Glutamatergic neuron (in vitro differentiated cells): Measurements from ENCODE around the gene LRRC56. TPM values are rescaled to one million over a fixed set of nuclear protein-coding genes. Genes with fewer than 3 reads are reported as not detected.
A peak's percentile ranks its signal among the peaks of the same experiment; 100 is the strongest.

ENCODE experiments used
- DNase-seq: peaks from one replicate; pipeline ENCODE4 v3.0.0; 2022
- H3K27ac Mint-ChIP-seq: one replicate; pipeline ENCODE4 v1.8.0; 2020; ENCODE audit warnings: mild to moderate bottlenecking, mixed read lengths, inconsistent platforms; ENCODE audit not compliant: unreplicated experiment
- H3K27me3 Mint-ChIP-seq: one replicate; pipeline ENCODE4 v1.8.0; 2020; ENCODE audit warnings: mild to moderate bottlenecking, moderate library complexity, mixed read lengths, inconsistent platforms; ENCODE audit not compliant: unreplicated experiment
- H3K36me3 Mint-ChIP-seq: one replicate; pipeline ENCODE4 v1.8.0; 2020; ENCODE audit warnings: mild to moderate bottlenecking, mixed read lengths, inconsistent platforms; ENCODE audit not compliant: unreplicated experiment
- H3K4me1 Mint-ChIP-seq: one replicate; pipeline ENCODE4 v1.8.0; 2020; ENCODE audit warnings: mild to moderate bottlenecking, low read depth, mixed read lengths, inconsistent platforms; ENCODE audit not compliant: unreplicated experiment
- H3K4me3 Mint-ChIP-seq: one replicate; pipeline ENCODE4 v1.8.0; 2020; ENCODE audit warnings: mild to moderate bottlenecking, mixed read lengths, inconsistent platforms; ENCODE audit not compliant: unreplicated experiment
- H3K9me3 Mint-ChIP-seq: one replicate; pipeline ENCODE4 v1.8.0; 2020; ENCODE audit warnings: mild to moderate bottlenecking, moderate library complexity, mixed read lengths, inconsistent platforms; ENCODE audit not compliant: unreplicated experiment
- total RNA-seq: library from RNA; stranded (reverse); fragmentation: NEBNext Ultra II Directional; extraction: Animal tissue kit (Norgen Biotek cat#: 25700); gene quantifications from one replicate; pipeline ENCODE4 v1.2.1, GENCODE V29; 2021; ENCODE audit not compliant: unreplicated experiment
- TF ChIP-seq, protein P1 (sequence below): fragments of 200-600 bp; sonication (generic); IDR thresholded peaks from one replicate; pipeline ENCODE4 v1.5.0; 2021; ENCODE audit not compliant: partially characterized antibody, unreplicated experiment

LRRC56 gene
- total RNA-seq, 1 donor from 2014 or later = 2.6 TPM

DNA sequence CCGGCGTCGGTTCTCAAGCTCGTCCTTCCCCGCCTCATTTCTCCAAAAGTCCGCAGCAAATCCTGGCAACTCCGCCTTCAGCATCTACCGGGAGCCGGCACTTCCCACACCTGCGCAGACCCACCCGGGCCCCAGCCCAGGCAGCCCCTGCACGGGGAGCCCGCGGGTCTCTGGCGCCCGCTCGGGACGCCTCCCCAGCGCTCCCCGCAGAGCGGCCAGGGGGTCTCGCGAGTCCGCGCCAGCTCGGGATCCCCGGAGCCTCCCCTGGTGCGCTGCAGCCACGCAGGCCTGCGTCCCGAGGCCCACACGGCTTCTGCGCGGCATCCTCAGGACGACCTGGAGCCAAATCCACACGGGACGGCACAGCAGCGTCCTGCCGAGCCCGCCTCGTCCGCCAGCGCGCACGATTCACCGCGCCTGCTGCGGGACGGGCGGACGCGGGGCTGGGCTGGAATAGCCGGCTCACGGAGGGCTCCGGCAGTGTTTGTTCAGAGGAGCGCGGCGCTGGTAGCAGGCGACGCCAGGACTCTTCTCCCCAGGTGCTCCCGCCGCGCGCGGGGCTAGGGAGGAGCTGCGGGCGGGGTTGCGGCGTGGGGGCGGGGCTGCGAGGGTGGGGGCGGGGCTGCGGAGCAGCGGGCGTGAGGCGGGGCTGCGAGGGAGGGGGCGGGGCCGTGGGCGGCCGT, 38.1 kb downstream of the LRRC56 start:
- DNase-seq = no peak
- TF ChIP-seq, protein P1, sequence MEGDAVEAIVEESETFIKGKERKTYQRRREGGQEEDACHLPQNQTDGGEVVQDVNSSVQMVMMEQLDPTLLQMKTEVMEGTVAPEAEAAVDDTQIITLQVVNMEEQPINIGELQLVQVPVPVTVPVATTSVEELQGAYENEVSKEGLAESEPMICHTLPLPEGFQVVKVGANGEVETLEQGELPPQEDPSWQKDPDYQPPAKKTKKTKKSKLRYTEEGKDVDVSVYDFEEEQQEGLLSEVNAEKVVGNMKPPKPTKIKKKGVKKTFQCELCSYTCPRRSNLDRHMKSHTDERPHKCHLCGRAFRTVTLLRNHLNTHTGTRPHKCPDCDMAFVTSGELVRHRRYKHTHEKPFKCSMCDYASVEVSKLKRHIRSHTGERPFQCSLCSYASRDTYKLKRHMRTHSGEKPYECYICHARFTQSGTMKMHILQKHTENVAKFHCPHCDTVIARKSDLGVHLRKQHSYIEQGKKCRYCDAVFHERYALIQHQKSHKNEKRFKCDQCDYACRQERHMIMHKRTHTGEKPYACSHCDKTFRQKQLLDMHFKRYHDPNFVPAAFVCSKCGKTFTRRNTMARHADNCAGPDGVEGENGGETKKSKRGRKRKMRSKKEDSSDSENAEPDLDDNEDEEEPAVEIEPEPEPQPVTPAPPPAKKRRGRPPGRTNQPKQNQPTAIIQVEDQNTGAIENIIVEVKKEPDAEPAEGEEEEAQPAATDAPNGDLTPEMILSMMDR = no peak
- Mint-ChIP-seq H3K9me3 (peaks cover 12% of the 10 kb centered on the region), H3K27me3 (peaks cover 19% of the 10 kb centered on the region), H3K27ac (peak overlapping the region; percentile 55), H3K4me3 (peak overlapping the region; percentile 89), H3K36me3 (no peaks in the 10 kb centered on the region), H3K4me1 (peaks cover 22% of the 10 kb centered on the region)

DNA sequence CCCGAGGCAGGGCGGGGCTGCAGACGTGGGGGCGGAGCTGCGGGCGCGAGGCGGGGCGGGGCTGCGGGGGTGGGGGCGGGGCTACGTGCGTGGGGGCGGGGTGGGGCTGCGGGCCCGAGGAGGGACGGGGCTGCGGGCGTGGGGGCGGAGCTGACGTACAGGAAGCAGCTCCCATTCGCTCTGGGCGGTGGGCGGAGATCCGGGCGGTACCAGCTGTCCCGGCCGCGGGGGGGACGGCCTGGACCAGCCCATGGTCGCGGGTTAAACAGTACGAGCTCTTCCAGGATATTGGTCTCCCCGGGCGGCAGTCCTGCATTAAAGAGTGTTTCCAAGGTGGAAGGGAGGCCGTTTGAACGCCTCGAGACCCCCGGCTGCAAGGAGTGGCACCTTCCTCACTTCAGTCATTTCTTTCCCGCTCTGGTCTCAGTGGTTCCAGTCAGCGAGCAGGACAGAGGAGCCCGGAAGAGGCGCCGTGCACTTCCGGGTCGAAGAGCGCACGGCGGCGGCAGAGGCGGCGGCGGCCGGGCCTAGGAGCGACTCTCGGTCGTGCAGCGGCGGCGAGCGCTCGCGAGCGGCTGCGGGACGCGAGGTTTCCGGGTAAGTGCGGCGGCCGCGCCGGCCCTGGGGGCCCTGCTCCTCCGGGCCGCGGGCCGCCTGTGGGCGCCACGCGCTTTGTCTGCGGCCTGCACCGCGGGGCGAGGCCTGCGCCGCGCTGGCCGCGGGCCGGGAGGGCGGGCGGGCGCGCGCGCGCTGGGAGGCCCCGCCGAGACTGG, 38.9 kb downstream of the LRRC56 start, which contains the start of gene PHRF1:
Gene PHRF1 (plus strand): TSS at position 475 of the 773 bp plus-strand sequence. CDS start 5,043 bp downstream, outside the sequence.
- Mint-ChIP-seq H3K27me3 (peaks cover 16% of the 10 kb centered on the region), H3K9me3 (peaks cover 12% of the 10 kb centered on the region), H3K27ac (peak within 1 kb of the TSS; percentile 99), H3K36me3 (no peaks in the 10 kb centered on the region), H3K4me1 (peaks cover 24% of the 10 kb centered on the region), H3K4me3 (peak within 1 kb of the TSS; percentile 97)
- DNase-seq = peak; percentile 96
- TF ChIP-seq, protein P1 = no peak

DNA sequence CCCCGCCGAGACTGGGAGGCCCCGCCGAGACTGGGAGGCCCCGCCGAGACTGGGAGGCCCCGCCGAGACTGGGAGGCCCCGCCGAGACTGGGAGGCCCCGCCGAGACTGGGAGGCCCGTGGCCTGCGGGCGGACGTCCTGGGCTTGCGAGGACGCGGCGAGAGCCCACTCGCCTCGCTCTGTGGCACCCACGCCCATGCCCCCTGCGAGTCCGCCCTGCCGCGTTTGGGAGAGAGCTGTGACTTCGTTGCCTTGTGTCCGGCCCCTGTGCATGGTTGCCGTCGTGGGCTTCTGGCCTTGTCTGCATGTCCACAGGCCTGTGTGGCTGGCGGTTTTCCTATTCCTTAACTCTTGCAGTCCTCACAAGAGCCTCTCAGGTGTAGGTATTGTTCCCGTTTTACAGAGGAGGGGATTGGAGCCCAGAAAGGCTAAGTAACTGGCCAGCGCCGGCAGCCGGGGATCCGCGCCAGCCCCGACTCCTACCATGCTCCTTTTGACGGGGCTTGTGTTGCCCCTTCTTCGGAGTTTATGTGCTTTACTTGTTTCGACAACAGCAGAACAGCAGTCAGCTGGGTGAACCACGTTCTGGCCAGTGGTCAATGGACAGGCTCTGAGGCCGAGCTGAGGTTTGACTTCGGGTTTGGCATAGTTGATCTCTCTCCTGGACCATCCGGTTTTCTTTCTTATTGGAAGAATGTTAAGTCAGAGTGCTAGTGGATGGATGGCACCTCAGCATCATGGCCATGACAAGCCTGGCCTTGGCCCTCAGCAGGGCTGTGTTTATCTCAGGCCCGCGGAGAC, 39.7 kb downstream of the LRRC56 start:
- Mint-ChIP-seq H3K4me1 (peaks cover 26% of the 10 kb centered on the region), H3K27me3 (peaks cover 16% of the 10 kb centered on the region), H3K36me3 (no peaks in the 10 kb centered on the region), H3K27ac (peak overlapping the region; percentile 82), H3K9me3 (peaks cover 12% of the 10 kb centered on the region), H3K4me3 (peak overlapping the region; percentile 95)
- TF ChIP-seq, protein P1 = no peak
- DNase-seq = no peak

DNA sequence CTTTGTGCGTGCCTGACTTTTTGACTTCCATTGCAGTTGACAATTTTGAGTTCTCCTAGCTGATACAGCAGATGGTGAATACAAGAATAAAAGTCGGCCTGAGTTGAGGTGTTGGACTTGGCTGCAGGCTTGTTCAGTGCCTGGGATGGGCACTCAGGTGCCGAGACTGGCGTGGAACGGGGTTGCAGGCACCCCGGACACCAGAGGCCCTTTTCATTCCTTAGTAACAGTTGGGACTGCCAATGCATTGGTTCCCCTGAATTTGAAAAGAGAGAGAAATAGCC, 40.2 kb downstream of the LRRC56 start:
- peaks cover 26% of the 10 kb centered on the region for H3K4me1 Mint-ChIP-seq
- peaks cover 12% of the 10 kb centered on the region for H3K9me3 Mint-ChIP-seq
- no peaks in the 10 kb centered on the region for H3K36me3 Mint-ChIP-seq
- peaks cover 16% of the 10 kb centered on the region for H3K27me3 Mint-ChIP-seq
- DNase-seq = no peak
- TF ChIP-seq, protein P1 = no peak
- peak overlapping the region; percentile 95 for H3K4me3 Mint-ChIP-seq
- peak overlapping the region; percentile 82 for H3K27ac Mint-ChIP-seq
